ENCODE data around the gene RABGAP1L. TPM values are rescaled to one million over a fixed set of nuclear protein-coding genes. Genes with fewer than 3 reads are reported as not detected.

Gene RABGAP1L
- total RNA-seq, 1 experiment from 2014 or later = 76.9 TPM

- TF ChIP-seq, protein P1, sequence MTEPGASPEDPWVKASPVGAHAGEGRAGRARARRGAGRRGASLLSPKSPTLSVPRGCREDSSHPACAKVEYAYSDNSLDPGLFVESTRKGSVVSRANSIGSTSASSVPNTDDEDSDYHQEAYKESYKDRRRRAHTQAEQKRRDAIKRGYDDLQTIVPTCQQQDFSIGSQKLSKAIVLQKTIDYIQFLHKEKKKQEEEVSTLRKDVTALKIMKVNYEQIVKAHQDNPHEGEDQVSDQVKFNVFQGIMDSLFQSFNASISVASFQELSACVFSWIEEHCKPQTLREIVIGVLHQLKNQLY (CRISPR knock-in tag; IDR thresholded peaks at IDR 0.05) = no peak
- no peak for TF ChIP-seq MXD4 (CRISPR knock-in tag; IDR thresholded peaks at IDR 0.05; ENCODE audit: borderline replicate concordance)
- TF ChIP-seq, protein P2, sequence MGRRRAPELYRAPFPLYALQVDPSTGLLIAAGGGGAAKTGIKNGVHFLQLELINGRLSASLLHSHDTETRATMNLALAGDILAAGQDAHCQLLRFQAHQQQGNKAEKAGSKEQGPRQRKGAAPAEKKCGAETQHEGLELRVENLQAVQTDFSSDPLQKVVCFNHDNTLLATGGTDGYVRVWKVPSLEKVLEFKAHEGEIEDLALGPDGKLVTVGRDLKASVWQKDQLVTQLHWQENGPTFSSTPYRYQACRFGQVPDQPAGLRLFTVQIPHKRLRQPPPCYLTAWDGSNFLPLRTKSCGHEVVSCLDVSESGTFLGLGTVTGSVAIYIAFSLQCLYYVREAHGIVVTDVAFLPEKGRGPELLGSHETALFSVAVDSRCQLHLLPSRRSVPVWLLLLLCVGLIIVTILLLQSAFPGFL (CRISPR knock-in tag; IDR thresholded peaks at IDR 0.05; ENCODE audit: borderline replicate concordance) = no peak
- TF ChIP-seq, protein P3, sequence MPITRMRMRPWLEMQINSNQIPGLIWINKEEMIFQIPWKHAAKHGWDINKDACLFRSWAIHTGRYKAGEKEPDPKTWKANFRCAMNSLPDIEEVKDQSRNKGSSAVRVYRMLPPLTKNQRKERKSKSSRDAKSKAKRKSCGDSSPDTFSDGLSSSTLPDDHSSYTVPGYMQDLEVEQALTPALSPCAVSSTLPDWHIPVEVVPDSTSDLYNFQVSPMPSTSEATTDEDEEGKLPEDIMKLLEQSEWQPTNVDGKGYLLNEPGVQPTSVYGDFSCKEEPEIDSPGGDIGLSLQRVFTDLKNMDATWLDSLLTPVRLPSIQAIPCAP (CRISPR knock-in tag; IDR thresholded peaks at IDR 0.05) = no peak
- no peak for TF ChIP-seq SP1 (CRISPR knock-in tag; conservative IDR thresholded peaks at IDR 0.05)
Observed at GRCh38 chr1:174791863-174792262, 632.5 kb downstream of the RABGAP1L start (continued).

DNA sequence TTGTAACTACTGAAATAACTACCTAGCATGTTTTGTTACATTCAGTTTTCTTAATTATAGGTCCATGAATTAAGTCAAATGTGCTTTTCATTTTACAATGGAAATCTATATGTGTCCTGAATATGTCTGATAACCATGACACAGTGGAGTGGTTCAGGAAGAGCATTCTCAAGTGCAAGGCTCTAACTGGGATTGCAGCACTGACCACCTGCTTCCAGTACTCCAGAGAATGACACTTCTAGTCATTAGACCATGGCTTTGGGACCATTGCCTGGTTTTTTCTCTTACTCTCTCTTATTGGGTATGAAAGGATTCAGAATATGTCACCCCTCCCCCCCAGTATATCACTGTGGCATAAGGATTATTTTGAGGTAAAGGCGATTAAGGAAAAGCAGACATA, 635.5 kb downstream of the RABGAP1L start:
- Mint-ChIP-seq H3K4me3 (no peak overlapping the region), H3K27ac (no peak overlapping the region), H3K27me3 (ENCODE audit: low read depth) (no peaks in the 10 kb centered on the region), H3K36me3 (no peaks in the 10 kb centered on the region), H3K4me1 (peaks cover 11% of the 10 kb centered on the region), H3K9me3 (no peaks in the 10 kb centered on the region)
- DNase-seq (ENCODE audit: low spot score) (no peak), ATAC-seq (no peak)
- POLR2A ChIA-PET = no interaction called here
- CTCF ChIA-PET = no interaction called here
- no peak for TF ChIP-seq SMAD4 (CRISPR knock-in tag; IDR thresholded peaks at IDR 0.05)
- no peak for TF ChIP-seq PRDM15 (CRISPR knock-in tag; IDR thresholded peaks at IDR 0.05)
- no peak for TF ChIP-seq SMAD3 (CRISPR knock-in tag; IDR thresholded peaks at IDR 0.05; ENCODE audit: borderline replicate concordance)
- no peak for TF ChIP-seq AFF4 (CRISPR knock-in tag; IDR thresholded peaks at IDR 0.05; ENCODE audit: borderline replicate concordance)
- TF ChIP-seq CTCF (IDR thresholded peaks at IDR 0.05) = no peak
- no peak for TF ChIP-seq ZNF281 (CRISPR knock-in tag; IDR thresholded peaks at IDR 0.05)
- no peak for TF ChIP-seq RORB (CRISPR knock-in tag; IDR thresholded peaks at IDR 0.05)
- no peak for TF ChIP-seq ELF4 (CRISPR knock-in tag; IDR thresholded peaks at IDR 0.05; ENCODE audit: low read depth)
- TF ChIP-seq, protein P4, sequence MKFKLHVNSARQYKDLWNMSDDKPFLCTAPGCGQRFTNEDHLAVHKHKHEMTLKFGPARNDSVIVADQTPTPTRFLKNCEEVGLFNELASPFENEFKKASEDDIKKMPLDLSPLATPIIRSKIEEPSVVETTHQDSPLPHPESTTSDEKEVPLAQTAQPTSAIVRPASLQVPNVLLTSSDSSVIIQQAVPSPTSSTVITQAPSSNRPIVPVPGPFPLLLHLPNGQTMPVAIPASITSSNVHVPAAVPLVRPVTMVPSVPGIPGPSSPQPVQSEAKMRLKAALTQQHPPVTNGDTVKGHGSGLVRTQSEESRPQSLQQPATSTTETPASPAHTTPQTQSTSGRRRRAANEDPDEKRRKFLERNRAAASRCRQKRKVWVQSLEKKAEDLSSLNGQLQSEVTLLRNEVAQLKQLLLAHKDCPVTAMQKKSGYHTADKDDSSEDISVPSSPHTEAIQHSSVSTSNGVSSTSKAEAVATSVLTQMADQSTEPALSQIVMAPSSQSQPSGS (CRISPR knock-in tag; IDR thresholded peaks at IDR 0.05; ENCODE audit: borderline replicate concordance, low read depth) = no peak
- no peak for TF ChIP-seq TEAD1 (CRISPR knock-in tag; IDR thresholded peaks at IDR 0.05)
- no peak for TF ChIP-seq E2F1 (CRISPR knock-in tag; IDR thresholded peaks at IDR 0.05)
- TF ChIP-seq, protein P5, sequence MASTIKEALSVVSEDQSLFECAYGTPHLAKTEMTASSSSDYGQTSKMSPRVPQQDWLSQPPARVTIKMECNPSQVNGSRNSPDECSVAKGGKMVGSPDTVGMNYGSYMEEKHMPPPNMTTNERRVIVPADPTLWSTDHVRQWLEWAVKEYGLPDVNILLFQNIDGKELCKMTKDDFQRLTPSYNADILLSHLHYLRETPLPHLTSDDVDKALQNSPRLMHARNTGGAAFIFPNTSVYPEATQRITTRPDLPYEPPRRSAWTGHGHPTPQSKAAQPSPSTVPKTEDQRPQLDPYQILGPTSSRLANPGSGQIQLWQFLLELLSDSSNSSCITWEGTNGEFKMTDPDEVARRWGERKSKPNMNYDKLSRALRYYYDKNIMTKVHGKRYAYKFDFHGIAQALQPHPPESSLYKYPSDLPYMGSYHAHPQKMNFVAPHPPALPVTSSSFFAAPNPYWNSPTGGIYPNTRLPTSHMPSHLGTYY (CRISPR knock-in tag; IDR thresholded peaks at IDR 0.05) = no peak
